Fibroblast of lung (primary cell): ENCODE results near the gene FADS2.

Experiments used
- EZH2 ChIP-seq: IDR thresholded peaks from 2 replicates; pipeline ENCODE4 v1.5.1; 2012; ENCODE audit warnings: low read length, control low read depth, mild to moderate bottlenecking; ENCODE audit errors: missing control alignments
- TF ChIP-seq, protein P1 (sequence below), 2 donors: IDR thresholded peaks in 1 of 2; conservative IDR thresholded peaks in 1 of 2; 1 replicate in 1 of 2; 2 replicates in 1 of 2; pipeline ENCODE4 v1.5.1; 2011 to 2012; ENCODE audit warnings: low read length in 2 of 2, control low read depth in 1 of 2, inconsistent platforms in 1 of 2, low read depth in 1 of 2, mild to moderate bottlenecking in 1 of 2

DNA sequence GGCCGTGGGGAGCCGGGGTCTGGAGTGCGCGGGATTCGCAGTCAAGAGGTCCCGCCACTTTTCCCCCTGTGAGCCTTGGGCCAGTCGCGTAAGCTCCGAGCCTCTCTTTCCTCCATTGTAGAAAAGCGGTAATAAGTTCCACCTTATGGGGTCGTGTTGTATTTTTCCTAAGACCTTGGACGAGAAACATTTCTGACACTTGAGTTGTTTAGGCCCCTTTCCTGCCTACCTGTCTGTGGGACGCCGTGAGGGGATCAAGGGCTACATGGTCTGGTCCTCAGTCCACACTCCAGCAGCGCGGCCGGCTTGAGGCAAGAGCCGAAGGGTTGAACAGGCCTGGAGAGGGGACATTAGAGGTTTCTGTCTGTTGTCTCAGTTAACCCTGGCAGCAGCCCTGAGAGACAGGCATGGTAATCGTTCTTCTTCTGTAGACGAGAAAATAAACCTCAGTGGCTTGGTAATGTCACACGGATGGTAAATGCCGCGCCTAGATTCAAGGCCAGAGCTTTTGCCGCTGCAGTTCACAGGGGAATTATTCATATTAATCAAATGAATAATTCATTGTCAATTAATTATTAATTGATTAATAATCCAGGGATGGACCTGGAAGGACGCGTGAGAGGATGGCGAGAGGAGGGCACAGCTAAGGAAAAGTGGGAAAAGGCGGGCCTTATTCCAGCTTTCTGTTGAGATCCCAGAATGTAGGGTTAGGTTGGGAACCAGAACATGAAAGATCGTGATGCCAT is 34.8 kb upstream of the FADS2 start:
- TF ChIP-seq, protein P1, sequence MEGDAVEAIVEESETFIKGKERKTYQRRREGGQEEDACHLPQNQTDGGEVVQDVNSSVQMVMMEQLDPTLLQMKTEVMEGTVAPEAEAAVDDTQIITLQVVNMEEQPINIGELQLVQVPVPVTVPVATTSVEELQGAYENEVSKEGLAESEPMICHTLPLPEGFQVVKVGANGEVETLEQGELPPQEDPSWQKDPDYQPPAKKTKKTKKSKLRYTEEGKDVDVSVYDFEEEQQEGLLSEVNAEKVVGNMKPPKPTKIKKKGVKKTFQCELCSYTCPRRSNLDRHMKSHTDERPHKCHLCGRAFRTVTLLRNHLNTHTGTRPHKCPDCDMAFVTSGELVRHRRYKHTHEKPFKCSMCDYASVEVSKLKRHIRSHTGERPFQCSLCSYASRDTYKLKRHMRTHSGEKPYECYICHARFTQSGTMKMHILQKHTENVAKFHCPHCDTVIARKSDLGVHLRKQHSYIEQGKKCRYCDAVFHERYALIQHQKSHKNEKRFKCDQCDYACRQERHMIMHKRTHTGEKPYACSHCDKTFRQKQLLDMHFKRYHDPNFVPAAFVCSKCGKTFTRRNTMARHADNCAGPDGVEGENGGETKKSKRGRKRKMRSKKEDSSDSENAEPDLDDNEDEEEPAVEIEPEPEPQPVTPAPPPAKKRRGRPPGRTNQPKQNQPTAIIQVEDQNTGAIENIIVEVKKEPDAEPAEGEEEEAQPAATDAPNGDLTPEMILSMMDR (conservative IDR thresholded peaks at IDR 0.05 in 1 of 2, IDR thresholded peaks at IDR 0.05 in 1 of 2; ENCODE audit: low read depth in 1 of 2, low read length in 2 of 2), result no peak
- TF ChIP-seq EZH2, result no peak
